Activated naive CD8-positive, alpha-beta T cell (primary cell): ENCODE data around the gene TXNDC16.

Source experiments
- H3K27ac Mint-ChIP-seq: one replicate; pipeline ENCODE4 v1.8.0; 2021; ENCODE audit warnings: mixed read lengths
- H3K27me3 Mint-ChIP-seq: one replicate; pipeline ENCODE4 v1.8.0; 2021; ENCODE audit warnings: mixed read lengths
- H3K36me3 Mint-ChIP-seq: one replicate; pipeline ENCODE4 v1.8.0; 2021; ENCODE audit warnings: mixed read lengths
- H3K4me1 Mint-ChIP-seq: one replicate; pipeline ENCODE4 v1.8.0; 2021; ENCODE audit warnings: low read depth, mixed read lengths
- H3K4me3 Mint-ChIP-seq: one replicate; pipeline ENCODE4 v1.8.0; 2021; ENCODE audit warnings: mild to moderate bottlenecking, mixed read lengths
- H3K9me3 Mint-ChIP-seq: one replicate; pipeline ENCODE4 v1.8.0; 2021; ENCODE audit warnings: low read depth, mixed read lengths

Gene TXNDC16

GRCh38 chr14:52551696-52552062 is 626 bp downstream of the TXNDC16 start:
- peaks cover 32% of the 10 kb centered on the region for H3K4me1 Mint-ChIP-seq

GRCh38 chr14:52551205-52551604 is 1.1 kb downstream of the TXNDC16 start:
- H3K9me3 Mint-ChIP-seq: no peaks in the 10 kb centered on the region
- peaks cover 4% of the 10 kb centered on the region for H3K27me3 Mint-ChIP-seq
- H3K4me3 Mint-ChIP-seq: peak overlapping the region; percentile 89
- peaks cover 6% of the 10 kb centered on the region for H3K36me3 Mint-ChIP-seq
- H3K4me1 Mint-ChIP-seq: peaks cover 32% of the 10 kb centered on the region
- no peak overlapping the region for H3K27ac Mint-ChIP-seq

More at GRCh38 chr14:52551696-52552062, 626 bp downstream of the TXNDC16 start:
- H3K36me3 Mint-ChIP-seq: peaks cover 6% of the 10 kb centered on the region
- H3K27me3 Mint-ChIP-seq: peaks cover 4% of the 10 kb centered on the region
- H3K27ac Mint-ChIP-seq: peak overlapping the region; percentile 81
- peak overlapping the region; percentile 89 for H3K4me3 Mint-ChIP-seq
- H3K9me3 Mint-ChIP-seq: no peaks in the 10 kb centered on the region

GRCh38 chr14:52550661-52551060 is 1.6 kb downstream of the TXNDC16 start:
- Mint-ChIP-seq H3K4me1 (peaks cover 32% of the 10 kb centered on the region), H3K36me3 (peaks cover 6% of the 10 kb centered on the region)

GRCh38 chr14:52547526-52547925 is 4.8 kb downstream of the TXNDC16 start:
- Mint-ChIP-seq H3K4me1 (peaks cover 31% of the 10 kb centered on the region), H3K36me3 (peaks cover 6% of the 10 kb centered on the region), H3K9me3 (no peaks in the 10 kb centered on the region), H3K4me3 (no peak overlapping the region), H3K27ac (no peak overlapping the region), H3K27me3 (no peaks in the 10 kb centered on the region)

More at GRCh38 chr14:52550661-52551060, 1.6 kb downstream of the TXNDC16 start:
- Mint-ChIP-seq H3K9me3 (no peaks in the 10 kb centered on the region), H3K27me3 (peaks cover 4% of the 10 kb centered on the region), H3K27ac (no peak overlapping the region), H3K4me3 (peak overlapping the region; percentile 89)

- H3K9me3 Mint-ChIP-seq: no peaks in the 10 kb centered on the region
- H3K36me3 Mint-ChIP-seq: peaks cover 6% of the 10 kb centered on the region
- H3K4me3 Mint-ChIP-seq: no peak overlapping the region
- H3K4me1 Mint-ChIP-seq: peaks cover 30% of the 10 kb centered on the region
- no peak overlapping the region for H3K27ac Mint-ChIP-seq
- no peaks in the 10 kb centered on the region for H3K27me3 Mint-ChIP-seq
These were observed 5.3 kb downstream of the TXNDC16 start for GRCh38 chr14:52547027-52547426.

- Mint-ChIP-seq H3K9me3 (no peaks in the 10 kb centered on the region), H3K27ac (no peak overlapping the region), H3K27me3 (no peaks in the 10 kb centered on the region), H3K36me3 (peaks cover 6% of the 10 kb centered on the region), H3K4me3 (no peak overlapping the region), H3K4me1 (peaks cover 23% of the 10 kb centered on the region)
These were observed 6.0 kb downstream of the TXNDC16 start for GRCh38 chr14:52546318-52546670.

- no peaks in the 10 kb centered on the region for H3K9me3 Mint-ChIP-seq
- H3K27ac Mint-ChIP-seq: no peak overlapping the region
- peaks cover 6% of the 10 kb centered on the region for H3K36me3 Mint-ChIP-seq
- H3K27me3 Mint-ChIP-seq: no peaks in the 10 kb centered on the region
- no peak overlapping the region for H3K4me3 Mint-ChIP-seq
- H3K4me1 Mint-ChIP-seq: peaks cover 18% of the 10 kb centered on the region
These were observed 6.6 kb downstream of the TXNDC16 start for GRCh38 chr14:52545584-52546317.

- Mint-ChIP-seq H3K27ac (no peak overlapping the region), H3K4me3 (no peak overlapping the region), H3K36me3 (peaks cover 11% of the 10 kb centered on the region), H3K4me1 (peaks cover 8% of the 10 kb centered on the region), H3K27me3 (no peaks in the 10 kb centered on the region), H3K9me3 (no peaks in the 10 kb centered on the region)
These were observed 13.7 kb downstream of the TXNDC16 start for GRCh38 chr14:52538623-52539022.

- H3K27me3 Mint-ChIP-seq: no peaks in the 10 kb centered on the region
- peaks cover 13% of the 10 kb centered on the region for H3K36me3 Mint-ChIP-seq
- H3K9me3 Mint-ChIP-seq: no peaks in the 10 kb centered on the region
- H3K4me1 Mint-ChIP-seq: peaks cover 8% of the 10 kb centered on the region
- H3K4me3 Mint-ChIP-seq: no peak overlapping the region
- no peak overlapping the region for H3K27ac Mint-ChIP-seq
These were observed 16.0 kb downstream of the TXNDC16 start for GRCh38 chr14:52536269-52536668.

- Mint-ChIP-seq H3K36me3 (peaks cover 8% of the 10 kb centered on the region), H3K4me1 (no peaks in the 10 kb centered on the region), H3K4me3 (no peak overlapping the region), H3K27me3 (no peaks in the 10 kb centered on the region), H3K27ac (no peak overlapping the region), H3K9me3 (no peaks in the 10 kb centered on the region)
These were observed 20.8 kb downstream of the TXNDC16 start for GRCh38 chr14:52531481-52531880.

GRCh38 chr14:52527052-52527451 is 25.3 kb downstream of the TXNDC16 start:
- H3K36me3 Mint-ChIP-seq: peaks cover 4% of the 10 kb centered on the region
- H3K9me3 Mint-ChIP-seq: no peaks in the 10 kb centered on the region
- no peaks in the 10 kb centered on the region for H3K27me3 Mint-ChIP-seq
- no peak overlapping the region for H3K27ac Mint-ChIP-seq
- no peaks in the 10 kb centered on the region for H3K4me1 Mint-ChIP-seq
- H3K4me3 Mint-ChIP-seq: no peak overlapping the region

GRCh38 chr14:52522581-52523345 is 29.5 kb downstream of the TXNDC16 start:
- no peaks in the 10 kb centered on the region for H3K27me3 Mint-ChIP-seq
- no peak overlapping the region for H3K27ac Mint-ChIP-seq
- H3K4me1 Mint-ChIP-seq: no peaks in the 10 kb centered on the region
- no peaks in the 10 kb centered on the region for H3K9me3 Mint-ChIP-seq
- H3K36me3 Mint-ChIP-seq: peaks cover 4% of the 10 kb centered on the region
- H3K4me3 Mint-ChIP-seq: no peak overlapping the region

- Mint-ChIP-seq H3K27ac (no peak overlapping the region), H3K27me3 (no peaks in the 10 kb centered on the region), H3K4me3 (no peak overlapping the region), H3K9me3 (no peaks in the 10 kb centered on the region), H3K4me1 (no peaks in the 10 kb centered on the region), H3K36me3 (peaks cover 2% of the 10 kb centered on the region)
These were observed 30.3 kb downstream of the TXNDC16 start for GRCh38 chr14:52522033-52522432.

- H3K27me3 Mint-ChIP-seq: no peaks in the 10 kb centered on the region
- H3K36me3 Mint-ChIP-seq: peaks cover 5% of the 10 kb centered on the region
- H3K27ac Mint-ChIP-seq: no peak overlapping the region
- H3K9me3 Mint-ChIP-seq: no peaks in the 10 kb centered on the region
- H3K4me3 Mint-ChIP-seq: no peak overlapping the region
- H3K4me1 Mint-ChIP-seq: no peaks in the 10 kb centered on the region
These were observed 38.1 kb downstream of the TXNDC16 start for GRCh38 chr14:52514046-52514811.

GRCh38 chr14:52513249-52513648 is 39.1 kb downstream of the TXNDC16 start:
- H3K27me3 Mint-ChIP-seq: no peaks in the 10 kb centered on the region
- no peak overlapping the region for H3K27ac Mint-ChIP-seq
- H3K36me3 Mint-ChIP-seq: peaks cover 12% of the 10 kb centered on the region
- no peaks in the 10 kb centered on the region for H3K4me1 Mint-ChIP-seq
- H3K9me3 Mint-ChIP-seq: no peaks in the 10 kb centered on the region
- H3K4me3 Mint-ChIP-seq: no peak overlapping the region
